Measurements from ENCODE around the gene RUNX1. TPM values are rescaled to one million over a fixed set of nuclear protein-coding genes. Genes with fewer than 3 reads are reported as not detected.

Gene RUNX1
- total RNA-seq, 2 donors from 2014 or later, result 4.9 to 12.5 TPM

DNA sequence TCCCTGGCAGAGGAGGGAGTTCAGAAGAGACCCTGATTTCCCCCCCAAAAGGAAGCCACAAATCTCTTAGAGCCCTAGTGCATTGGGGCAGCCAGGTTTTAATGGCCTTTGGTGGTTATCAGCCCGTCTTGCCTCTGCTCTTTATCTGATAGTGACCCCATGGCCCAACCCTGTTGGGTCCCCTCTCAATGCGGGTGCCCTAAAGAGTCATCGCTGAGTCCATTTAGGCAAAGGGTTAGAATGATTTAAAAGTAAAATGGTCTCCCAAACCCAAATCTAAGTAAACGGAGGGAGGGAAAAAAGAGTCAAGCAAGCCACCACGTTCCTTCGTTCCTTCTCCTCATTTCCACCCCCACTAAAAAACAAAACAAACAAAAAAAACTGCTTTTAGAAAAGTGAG, 164.0 kb downstream of the RUNX1 start:
- intact Hi-C loops (cut with DNase I), result no loop called here

DNA sequence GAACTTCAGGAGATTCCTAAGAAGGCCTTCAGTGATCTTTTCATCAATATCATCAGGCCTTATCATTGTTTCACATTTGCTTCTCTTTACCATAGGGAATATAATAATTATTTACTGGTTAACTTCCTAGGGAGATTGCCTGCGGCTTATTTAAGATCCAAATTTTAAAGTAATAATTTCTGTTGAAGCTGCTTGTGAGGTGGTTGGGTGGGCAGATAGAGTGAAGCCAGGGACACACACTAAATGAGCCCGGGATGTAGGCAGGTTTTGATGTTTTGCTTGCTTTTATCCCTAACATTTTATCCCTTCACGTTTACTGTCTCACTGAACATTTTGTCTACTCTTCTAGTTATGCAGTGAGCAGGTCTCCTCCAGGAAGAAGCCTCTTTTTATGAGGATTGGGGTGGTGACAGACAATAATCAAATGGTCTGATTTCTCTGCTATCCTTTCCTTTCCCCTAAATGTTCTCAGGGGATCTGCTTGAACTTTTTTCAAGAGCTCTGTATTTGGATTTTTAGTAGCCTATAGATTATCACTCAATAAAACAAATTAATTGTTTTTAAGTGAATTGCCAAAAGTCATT, 164.7 kb downstream of the RUNX1 start:
- H3K4me3 ChIP-seq, result no peak overlapping the region
- DNase-seq (no peak), ATAC-seq (no peak)
- H3K9me3 ChIP-seq, result no peaks in the 10 kb centered on the region
- H3K27ac ChIP-seq, result peak overlapping the region in 1 of 4 donors; percentile 37
- TF ChIP-seq, protein P1, sequence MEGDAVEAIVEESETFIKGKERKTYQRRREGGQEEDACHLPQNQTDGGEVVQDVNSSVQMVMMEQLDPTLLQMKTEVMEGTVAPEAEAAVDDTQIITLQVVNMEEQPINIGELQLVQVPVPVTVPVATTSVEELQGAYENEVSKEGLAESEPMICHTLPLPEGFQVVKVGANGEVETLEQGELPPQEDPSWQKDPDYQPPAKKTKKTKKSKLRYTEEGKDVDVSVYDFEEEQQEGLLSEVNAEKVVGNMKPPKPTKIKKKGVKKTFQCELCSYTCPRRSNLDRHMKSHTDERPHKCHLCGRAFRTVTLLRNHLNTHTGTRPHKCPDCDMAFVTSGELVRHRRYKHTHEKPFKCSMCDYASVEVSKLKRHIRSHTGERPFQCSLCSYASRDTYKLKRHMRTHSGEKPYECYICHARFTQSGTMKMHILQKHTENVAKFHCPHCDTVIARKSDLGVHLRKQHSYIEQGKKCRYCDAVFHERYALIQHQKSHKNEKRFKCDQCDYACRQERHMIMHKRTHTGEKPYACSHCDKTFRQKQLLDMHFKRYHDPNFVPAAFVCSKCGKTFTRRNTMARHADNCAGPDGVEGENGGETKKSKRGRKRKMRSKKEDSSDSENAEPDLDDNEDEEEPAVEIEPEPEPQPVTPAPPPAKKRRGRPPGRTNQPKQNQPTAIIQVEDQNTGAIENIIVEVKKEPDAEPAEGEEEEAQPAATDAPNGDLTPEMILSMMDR (IDR thresholded peaks at IDR 0.05), result no peak
- no peak for TF ChIP-seq POLR2A (IDR thresholded peaks at IDR 0.05)
- intact Hi-C loops (cut with DNase I), result no loop called here
- WGBS, 2 donors, result 75 to 81% methylated on average over 3 of the region's 3 CpGs
- H3K4me1 ChIP-seq, result peaks cover 31% of the 10 kb centered on the region
- H3K36me3 ChIP-seq (replicated peaks in 1 of 2; ENCODE audit: insufficient read depth in 1 of 2, low read depth in 2 of 2), result no peaks in the 10 kb centered on the region
- peaks cover 0 to 9% of the 10 kb centered on the region in 2 donors for H3K27me3 ChIP-seq

More for the DNA sequence above, 164.0 kb downstream of the RUNX1 start:
- no peak for ATAC-seq
- TF ChIP-seq, protein P1 (IDR thresholded peaks at IDR 0.05), result no peak
- TF ChIP-seq POLR2A (IDR thresholded peaks at IDR 0.05), result no peak
- Histone ChIP-seq H3K27me3 (peaks cover 0 to 9% of the 10 kb centered on the region in 2 donors), H3K9me3 (no peaks in the 10 kb centered on the region), H3K4me3 (no peak overlapping the region), H3K4me1 (peaks cover 38% of the 10 kb centered on the region), H3K27ac (peak overlapping the region in 2 of 4 donors; percentile 10 to 21), H3K36me3 (replicated peaks in 1 of 2; ENCODE audit: insufficient read depth in 1 of 2, low read depth in 2 of 2) (no peaks in the 10 kb centered on the region)
- WGBS, 2 donors, result 67 to 82% methylated on average over 6 of the region's 6 CpGs
- DNase-seq, result no peak

DNA sequence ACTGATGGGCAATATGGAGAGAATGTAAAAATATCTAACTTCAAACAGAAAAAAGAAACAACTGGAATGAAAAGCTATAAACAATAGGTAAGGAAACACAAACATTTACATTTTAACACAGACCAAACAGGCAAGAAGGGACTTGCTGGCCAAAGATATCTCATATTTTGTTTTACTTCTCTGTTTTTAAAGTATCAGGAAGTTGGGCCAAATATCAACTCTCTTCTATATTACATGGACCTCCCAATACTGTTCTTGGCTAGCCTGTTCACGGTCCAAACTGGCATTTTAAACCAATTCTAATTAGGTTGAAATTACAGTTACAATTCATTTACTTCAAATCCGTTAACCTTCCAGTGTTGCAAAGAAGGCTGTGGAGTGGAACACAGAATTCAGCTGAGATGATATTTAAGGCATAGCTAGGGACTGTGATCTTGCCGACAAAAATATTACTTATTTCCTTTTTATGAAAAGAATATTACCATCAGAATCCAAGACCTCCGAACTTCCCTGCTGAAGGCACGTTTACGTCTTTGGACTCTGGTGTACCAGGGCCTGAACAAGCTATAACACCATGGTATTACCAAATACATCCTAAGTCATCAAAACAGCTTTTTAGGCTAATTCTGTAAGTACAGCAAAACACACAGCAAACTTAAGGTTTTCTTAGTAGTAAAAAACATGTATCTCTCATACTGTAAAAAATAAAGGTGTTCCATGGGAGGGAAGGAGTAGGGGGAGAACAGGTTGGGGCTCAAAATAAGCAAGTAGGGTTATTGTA, 165.4 kb downstream of the RUNX1 start:
- H3K9me3 ChIP-seq, result no peaks in the 10 kb centered on the region
- peaks cover 0 to 9% of the 10 kb centered on the region in 2 donors for H3K27me3 ChIP-seq
- WGBS, 2 donors, result 71 to 84% methylated on average over 6 of the region's 6 CpGs
- H3K27ac ChIP-seq, result peak overlapping the region in 1 of 4 donors; percentile 37
- H3K4me3 ChIP-seq, result no peak overlapping the region
- no peak for ATAC-seq
- no peak for DNase-seq
- TF ChIP-seq POLR2A (IDR thresholded peaks at IDR 0.05), result no peak
- TF ChIP-seq, protein P1 (IDR thresholded peaks at IDR 0.05), result no peak
- H3K36me3 ChIP-seq (replicated peaks in 1 of 2; ENCODE audit: insufficient read depth in 1 of 2, low read depth in 2 of 2), result no peaks in the 10 kb centered on the region
- H3K4me1 ChIP-seq, result peaks cover 30% of the 10 kb centered on the region
- intact Hi-C loops (cut with DNase I), result no loop called here

DNA sequence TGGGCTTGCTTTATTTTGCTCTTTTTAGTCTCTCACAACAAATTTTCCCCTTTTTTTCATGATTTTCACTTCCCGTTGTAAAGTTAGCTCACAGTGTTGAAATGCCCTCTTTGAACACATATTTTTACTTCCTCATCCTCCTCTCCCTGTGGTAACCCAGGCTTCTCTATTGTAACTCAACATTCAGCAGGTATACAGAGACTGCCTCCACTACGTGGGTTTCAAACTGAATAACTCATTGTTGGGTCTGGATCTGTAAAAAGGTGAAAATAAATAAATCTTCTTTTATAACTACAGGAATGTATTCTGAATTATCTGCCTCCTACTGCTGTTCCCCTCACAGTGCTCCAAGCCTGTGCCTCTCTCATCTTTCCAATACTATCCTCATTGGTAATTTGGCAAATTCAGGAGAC, 166.4 kb downstream of the RUNX1 start:
- Histone ChIP-seq H3K36me3 (replicated peaks in 1 of 2; ENCODE audit: insufficient read depth in 1 of 2, low read depth in 2 of 2) (no peaks in the 10 kb centered on the region), H3K27ac (peak overlapping the region in 1 of 4 donors; percentile 9), H3K4me1 (peaks cover 25% of the 10 kb centered on the region), H3K9me3 (no peaks in the 10 kb centered on the region), H3K27me3 (peaks cover 0 to 9% of the 10 kb centered on the region in 2 donors), H3K4me3 (no peak overlapping the region)
- intact Hi-C loops (cut with DNase I), result no loop called here
- TF ChIP-seq, protein P1 (IDR thresholded peaks at IDR 0.05), result no peak
- TF ChIP-seq POLR2A (IDR thresholded peaks at IDR 0.05), result peak in 1 of 3 donors; percentile 33
- DNase-seq (no peak), ATAC-seq (no peak)
- 64 to 74% methylated on average over 2 of the region's 2 CpGs for WGBS, 2 donors
